HG02981 (cell line): ENCODE data around the gene VWDE.

Experiments
- ATAC-seq: cut with Tn5 transposase; IDR thresholded peaks from one replicate; pipeline ENCODE4 v1.9.1; 2021; ENCODE audit warnings: mild to moderate bottlenecking, moderate library complexity; ENCODE audit not compliant: unreplicated experiment

VWDE gene

DNA sequence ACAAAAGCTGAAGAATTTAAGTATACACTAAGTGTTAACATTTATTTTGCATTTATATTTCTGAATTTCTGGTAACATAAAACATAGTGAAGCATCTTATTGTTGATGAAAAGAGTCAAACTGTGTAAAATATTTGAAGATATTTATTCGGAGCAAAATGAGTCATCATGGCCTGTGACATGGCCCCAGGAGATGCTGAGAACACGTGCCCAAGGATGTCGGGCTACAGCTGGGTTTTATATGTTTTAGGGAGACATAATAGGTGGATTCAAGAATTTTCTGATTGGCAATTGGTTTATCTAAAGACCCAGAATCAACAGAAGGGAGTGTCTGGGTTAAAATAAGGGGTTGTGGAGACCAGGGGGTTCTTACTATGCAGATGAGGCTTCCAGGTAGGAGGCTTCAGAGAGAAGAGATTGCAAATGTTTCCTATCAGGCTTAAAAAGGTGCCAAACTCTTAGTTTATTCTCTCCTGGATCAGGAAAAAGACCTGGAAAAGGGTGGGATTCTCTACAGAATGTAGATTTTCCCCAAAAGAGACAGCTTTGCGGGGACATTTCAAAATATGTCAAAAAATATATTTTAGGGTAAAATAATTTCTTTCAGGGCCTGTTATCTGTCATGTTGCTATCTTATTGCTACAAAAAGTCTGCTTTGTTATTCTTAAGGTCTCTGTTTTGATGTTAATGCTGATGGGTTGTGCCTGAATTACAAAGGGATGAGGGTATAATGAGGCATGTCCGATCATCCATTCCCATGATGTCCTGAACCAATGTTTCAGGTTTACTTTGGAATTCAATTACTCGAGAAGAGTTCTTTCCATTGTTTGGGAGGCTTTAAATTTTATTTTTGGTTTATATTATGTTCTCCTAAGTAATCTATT, 74.5 kb downstream of the VWDE start:
- no peak for ATAC-seq

GRCh38 chr7:12327922-12328321, 75.7 kb downstream of the VWDE start:
- no peak for ATAC-seq

- ATAC-seq = no peak
Measured at GRCh38 chr7:12325646-12326045, 78.0 kb downstream of the VWDE start.

DNA sequence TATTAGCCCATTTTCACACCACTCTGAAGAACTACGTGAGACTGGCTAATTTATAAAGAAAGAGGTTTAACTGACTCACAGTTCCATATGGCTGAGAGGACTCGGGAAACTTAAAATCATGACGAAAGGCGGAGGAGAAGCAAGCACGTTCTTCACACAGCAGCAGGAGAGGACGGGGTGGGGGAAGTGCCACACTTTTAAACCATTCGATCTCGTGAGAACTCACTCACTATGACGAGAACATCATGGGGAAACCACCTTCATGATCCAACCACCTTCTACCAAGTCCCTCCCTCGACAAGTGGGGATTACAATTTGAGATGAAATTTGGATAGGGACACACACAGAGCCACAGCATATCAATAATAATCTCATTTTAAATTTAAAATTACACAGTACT, 80.2 kb downstream of the VWDE start:
- no peak for ATAC-seq

- no peak for ATAC-seq
Measured at GRCh38 chr7:12322903-12323300, 80.8 kb downstream of the VWDE start.

DNA sequence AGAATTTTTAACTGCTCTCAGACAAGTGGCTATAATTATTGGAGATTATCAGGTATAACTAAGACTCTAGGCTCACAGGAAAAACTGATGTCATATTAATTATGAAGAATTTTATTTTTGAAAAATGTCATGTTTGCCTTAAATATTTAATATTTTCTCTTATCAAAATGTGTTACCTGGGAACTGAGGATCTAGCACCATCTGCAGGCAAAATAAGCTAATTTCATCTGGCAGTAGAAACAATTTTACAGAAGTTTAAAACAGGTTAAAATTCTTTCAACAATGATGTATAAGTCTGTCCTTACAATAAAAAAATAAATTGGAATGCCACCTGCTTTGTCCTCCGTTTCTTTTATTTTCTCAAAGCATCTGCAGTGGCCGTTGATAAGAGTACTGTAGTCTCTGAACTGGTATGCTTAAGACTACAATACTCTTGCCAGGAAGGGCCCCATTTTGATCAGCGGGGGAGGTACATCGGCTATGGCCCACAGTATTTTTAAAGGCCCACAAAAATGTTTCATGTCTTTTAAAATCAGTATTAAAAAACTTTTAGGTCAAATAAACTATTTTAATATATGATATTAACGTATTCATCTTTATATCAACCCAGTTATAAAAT, 81.3 kb downstream of the VWDE start:
- no peak for ATAC-seq

GRCh38 chr7:12320987-12321647, 82.5 kb downstream of the VWDE start:
- ATAC-seq = no peak

DNA sequence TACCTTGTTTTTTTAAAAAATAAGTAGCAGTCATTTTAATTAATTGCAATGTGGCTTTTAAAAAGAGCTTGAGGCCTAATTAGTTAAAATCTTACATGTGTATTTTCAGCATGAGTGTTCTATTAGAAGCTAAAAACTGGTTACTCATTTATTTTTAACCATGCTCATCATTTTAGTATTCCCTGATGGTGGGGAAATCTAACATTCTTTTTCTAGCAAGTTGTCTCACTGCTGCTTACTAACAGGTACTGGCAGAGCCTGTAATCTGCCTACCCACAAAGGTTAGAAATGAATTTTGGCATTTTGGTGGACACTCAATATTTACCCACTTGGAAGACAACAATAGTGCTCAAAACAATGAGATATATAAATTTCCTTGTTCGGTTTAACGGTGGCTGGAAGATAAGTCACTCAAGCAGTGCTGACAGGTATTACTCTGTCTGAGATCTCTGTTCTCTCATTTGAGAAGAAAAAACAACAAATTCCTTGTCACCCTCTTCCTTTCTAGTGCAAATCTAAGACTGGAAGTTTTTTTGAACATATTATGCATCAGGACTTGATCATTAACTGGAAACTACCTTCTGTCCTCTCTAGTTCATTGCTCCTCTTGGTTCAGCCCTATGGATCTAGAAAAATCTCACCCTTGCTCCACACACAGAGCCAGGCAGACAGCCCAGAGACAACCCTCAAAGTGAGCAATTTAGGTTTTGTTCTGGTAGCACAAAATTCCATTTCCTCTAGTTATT, 83.3 kb downstream of the VWDE start:
- no peak for ATAC-seq

DNA sequence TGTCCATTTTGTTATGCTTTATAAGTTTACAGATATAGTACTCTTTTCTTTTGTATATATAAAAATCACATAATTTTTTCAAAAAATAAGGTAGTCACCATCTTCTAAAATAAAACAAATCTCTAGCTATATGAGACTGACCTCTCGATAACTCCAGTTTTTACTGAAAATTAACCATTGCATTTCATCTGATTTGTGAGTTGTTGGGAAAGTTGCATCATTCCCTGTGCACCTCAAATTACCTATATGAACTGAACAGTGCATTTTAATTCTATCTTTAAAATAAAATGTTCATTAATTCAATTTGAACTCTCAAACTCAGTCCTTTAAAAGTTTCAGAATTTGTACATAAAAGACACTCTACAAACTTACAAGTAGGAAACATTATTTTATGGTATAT, 86.0 kb downstream of the VWDE start:
- no peak for ATAC-seq

GRCh38 chr7:12316925-12317324, 86.7 kb downstream of the VWDE start:
- ATAC-seq = no peak

- no peak for ATAC-seq
Measured at GRCh38 chr7:12315049-12315448, 88.6 kb downstream of the VWDE start.

GRCh38 chr7:12314199-12314598, 89.5 kb downstream of the VWDE start:
- ATAC-seq = peak; percentile 64

- ATAC-seq = no peak
Measured at GRCh38 chr7:12305502-12305901, 98.2 kb downstream of the VWDE start.

DNA sequence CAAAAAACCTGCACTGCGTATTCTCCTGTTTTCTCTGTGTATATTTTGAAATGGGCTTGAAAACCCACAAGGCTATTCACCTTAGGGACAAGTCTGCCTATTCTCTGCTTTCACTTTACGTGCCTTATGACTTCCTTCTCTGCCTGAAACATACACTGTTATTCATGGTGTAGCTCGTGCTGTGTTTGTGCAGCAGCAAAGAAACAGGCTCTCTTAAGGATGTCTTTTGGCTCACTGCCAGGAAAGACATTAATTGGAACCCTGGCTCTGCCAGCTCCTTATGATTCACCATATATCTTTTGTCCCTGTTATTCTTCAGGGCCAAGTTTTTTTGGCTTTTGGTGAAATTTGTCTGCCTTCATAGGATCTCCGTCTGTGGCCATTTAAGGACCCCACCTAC, 100.2 kb downstream of the VWDE start:
- no peak for ATAC-seq

DNA sequence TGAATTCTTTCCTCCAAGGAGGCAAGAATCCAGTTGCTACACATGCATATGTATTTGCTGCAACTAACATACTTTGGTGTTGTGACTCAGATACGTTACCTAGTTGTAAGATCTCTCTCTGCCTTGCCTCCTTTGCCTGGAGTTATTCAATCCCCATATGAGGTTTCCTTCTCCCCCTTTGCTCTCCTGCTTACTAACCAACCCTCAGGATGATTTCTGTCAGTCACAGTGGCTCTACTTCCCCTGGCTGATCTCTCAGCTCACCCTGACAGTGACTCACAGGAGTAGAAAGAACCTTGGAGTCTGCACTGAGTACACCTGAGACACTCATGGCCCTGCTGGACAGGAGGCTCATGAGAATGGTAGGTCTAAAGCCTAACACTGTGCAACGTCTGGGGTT, 100.6 kb downstream of the VWDE start:
- no peak for ATAC-seq

GRCh38 chr7:12300415-12300814, 103.2 kb downstream of the VWDE start:
- ATAC-seq = no peak

DNA sequence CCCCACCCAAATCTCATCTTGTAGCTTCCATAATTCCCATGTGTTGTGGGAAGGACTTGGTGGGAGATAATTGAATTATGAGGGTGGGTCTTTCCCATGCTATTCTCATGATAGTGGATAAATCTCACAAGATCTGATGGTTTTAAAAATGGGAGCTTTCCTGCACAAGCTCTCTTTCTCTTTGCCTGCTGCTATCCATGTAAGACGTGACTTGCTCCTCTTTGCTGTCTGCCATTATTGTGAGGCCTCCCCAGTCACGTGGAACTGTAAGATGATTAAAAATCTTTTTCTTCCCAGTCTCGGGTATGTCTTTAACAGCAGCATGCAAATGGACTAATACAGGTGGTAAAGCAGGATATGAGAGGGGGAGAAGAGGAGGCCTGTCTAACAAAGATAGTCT, 104.3 kb downstream of the VWDE start:
- ATAC-seq = no peak

- ATAC-seq = no peak
Measured at GRCh38 chr7:12297283-12298108, 106.2 kb downstream of the VWDE start.

DNA sequence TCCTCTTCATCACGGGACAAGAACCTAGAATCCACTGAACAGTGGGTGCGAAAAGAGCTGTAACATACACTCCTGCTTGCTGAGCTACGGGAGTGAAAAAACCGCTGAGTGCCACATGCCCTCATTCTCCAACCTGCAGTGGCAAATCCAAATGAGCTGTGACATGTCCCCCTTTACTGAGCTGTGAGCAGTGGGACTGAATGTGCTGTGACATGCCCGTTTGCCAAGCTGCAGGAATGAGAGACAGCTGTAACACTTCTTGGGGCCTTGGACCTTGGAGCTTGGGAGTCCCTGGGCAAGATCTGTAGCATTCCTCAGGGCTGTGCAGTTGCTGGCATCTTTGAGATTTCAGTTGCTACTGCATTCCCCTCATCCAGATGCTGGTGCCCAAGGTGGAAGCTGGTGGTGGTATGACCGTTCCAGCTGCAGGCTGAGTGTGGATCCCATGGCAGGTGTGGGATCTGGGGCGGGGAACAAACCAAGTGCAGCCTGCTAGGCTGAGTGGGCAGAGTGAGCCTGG, 107.6 kb downstream of the VWDE start:
- ATAC-seq = no peak

DNA sequence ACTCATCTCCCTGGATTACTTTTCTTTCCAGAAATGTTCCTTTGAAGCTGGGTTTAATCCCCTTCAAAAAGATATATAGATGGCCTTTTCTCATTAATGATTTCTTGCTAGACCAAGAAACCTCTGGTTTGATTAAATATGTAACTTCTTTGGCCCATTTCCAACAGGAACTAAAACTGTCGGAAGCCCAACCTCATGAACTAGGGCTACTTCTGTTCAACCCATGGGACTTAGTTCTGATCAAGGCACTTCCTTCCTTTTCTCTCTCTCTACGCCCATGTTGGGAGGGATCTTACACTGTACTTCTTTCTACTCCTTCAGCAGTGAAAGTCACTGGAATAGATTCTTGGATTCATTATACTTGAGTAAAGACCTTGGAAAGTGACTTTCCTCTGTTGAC, 109.0 kb downstream of the VWDE start:
- peak; percentile 62 for ATAC-seq
